Measurements from ENCODE around the gene STAG1. TPM values are rescaled to one million over a fixed set of nuclear protein-coding genes. Genes with fewer than 3 reads are reported as not detected.

Gene STAG1
- total and polyA plus RNA-seq, 2 of the 13 experiments (the other 11 are each of a cell fraction or from before 2014, with no cell fraction given): 6.2 to 25.9 TPM

GRCh38 chr3:136752422-136753325 lies 496 bp upstream of the STAG1 start (continued):
- peak; percentile 41; the same call in 1 of the 2 replicates for TF ChIP-seq ZBTB42 (CRISPR knock-in tag; IDR thresholded peaks at IDR 0.05)
- TF ChIP-seq HMG20B (CRISPR knock-in tag; conservative IDR thresholded peaks at IDR 0.05): no peak
- no peak for TF ChIP-seq SNRNP70 (IDR thresholded peaks at IDR 0.05; ENCODE audit: low read depth, low read length)
- TF ChIP-seq AHDC1 (CRISPR knock-in tag; IDR thresholded peaks at IDR 0.05; ENCODE audit: borderline replicate concordance): peak; percentile 51; the same call in 1 of the 2 replicates
- TF ChIP-seq ZNF10 (CRISPR knock-in tag; IDR thresholded peaks at IDR 0.05; ENCODE audit: borderline replicate concordance, low read depth): no peak
- TF ChIP-seq SAP130 (CRISPR knock-in tag; IDR thresholded peaks at IDR 0.05; ENCODE audit: low read depth): peak; percentile 71
- no peak for TF ChIP-seq SIN3B (IDR thresholded peaks at IDR 0.05; ENCODE audit: low read length)
- peak; percentile 58 for TF ChIP-seq PHF5A (CRISPR knock-in tag; IDR thresholded peaks at IDR 0.05; ENCODE audit: low read depth, unreplicated experiment)
- TF ChIP-seq TARDBP (CRISPR knock-in tag; IDR thresholded peaks at IDR 0.05): peak; percentile 93; the same call in 1 of the 2 replicates
- TF ChIP-seq SALL1 (CRISPR knock-in tag; IDR thresholded peaks at IDR 0.05): peak; percentile 92
- peak; percentile 53; the same call in 1 of the 2 replicates for TF ChIP-seq ZNF703 (CRISPR knock-in tag; IDR thresholded peaks at IDR 0.05; ENCODE audit: borderline replicate concordance)
- TF ChIP-seq YY1 (IDR thresholded peaks at IDR 0.05; ENCODE audit: insufficient read depth, insufficient replicate concordance, low read depth, low read length): peak; percentile 92
- TF ChIP-seq FOXM1 (CRISPR knock-in tag; IDR thresholded peaks at IDR 0.05): 0 out of 2 replicates have a peak, but pooled peaks have one; percentile 13
- no peak for TF ChIP-seq SETDB1 (CRISPR knock-in tag; IDR thresholded peaks at IDR 0.05; ENCODE audit: borderline replicate concordance)
- TF ChIP-seq ZNF207 (IDR thresholded peaks at IDR 0.05; ENCODE audit: borderline replicate concordance): no peak
- peak; percentile 83 for TF ChIP-seq ZFY (CRISPR knock-in tag; IDR thresholded peaks at IDR 0.05)
- TF ChIP-seq FOXP1 (IDR thresholded peaks at IDR 0.05): no peak
- 0 out of 2 replicates have a peak, but pooled peaks have one; percentile 20 for TF ChIP-seq FOXP1 (CRISPR knock-in tag; IDR thresholded peaks at IDR 0.05)
- TF ChIP-seq TFDP2 (CRISPR knock-in tag; IDR thresholded peaks at IDR 0.05): peak; percentile 99
- TF ChIP-seq HNF1B (CRISPR knock-in tag; IDR thresholded peaks at IDR 0.05): peak; percentile 82
- no peak for TF ChIP-seq JUN (CRISPR knock-in tag; IDR thresholded peaks at IDR 0.05)
- TF ChIP-seq ZNF143 (CRISPR knock-in tag; IDR thresholded peaks at IDR 0.05): 0 out of 2 replicates have a peak, but pooled peaks have one; percentile 5
- peak; percentile 42; the same call in 1 of the 2 replicates for TF ChIP-seq NFRKB (IDR thresholded peaks at IDR 0.05)

Measured in HepG2 (cell line).